KOPT-K1 (cell line): ENCODE results near the gene RDH16.
"Not testable (repeated sequence)": the region's sequence is repeated elsewhere in the genome, so short reads cannot be mapped to it uniquely, and the experiment has no call there.

ENCODE experiments used
- H3K27ac ChIP-seq: fragments of 200-600 bp; sonication (generic); 2 replicates; pipeline ENCODE4 v1.5.1; 2016; ENCODE audit warnings: antibody characterized with exemption, mild to moderate bottlenecking, low read depth, low read length; ENCODE audit not compliant: poor library complexity, severe bottlenecking
- H3K36me3 ChIP-seq: fragments of 200-600 bp; sonication (generic); 2 replicates; pipeline ENCODE4 v1.5.1; 2017; ENCODE audit warnings: antibody characterized with exemption, mild to moderate bottlenecking, low read length, moderate library complexity; ENCODE audit not compliant: insufficient read depth
- H3K9me3 ChIP-seq: fragments of 200-600 bp; sonication (generic); 2 replicates; pipeline ENCODE4 v1.5.1; 2017; ENCODE audit warnings: antibody characterized with exemption, low read length, mild to moderate bottlenecking; ENCODE audit not compliant: insufficient read depth, poor library complexity, severe bottlenecking

RDH16 gene

GRCh38 chr12:56928262-56928661 lies 29.1 kb downstream of the RDH16 start:
- Histone ChIP-seq H3K36me3 (no peaks in the 10 kb centered on the region), H3K9me3 (no peaks in the 10 kb centered on the region), H3K27ac (no peak overlapping the region)

- no peaks in the 10 kb centered on the region for H3K36me3 ChIP-seq
- no peaks in the 10 kb centered on the region for H3K9me3 ChIP-seq
- no peak overlapping the region for H3K27ac ChIP-seq
Observed at GRCh38 chr12:56927281-56927680, 30.1 kb downstream of the RDH16 start.

GRCh38 chr12:56922031-56922430 lies 35.4 kb downstream of the RDH16 start:
- Histone ChIP-seq H3K9me3 (peaks cover 8% of the 10 kb centered on the region), H3K36me3 (no peaks in the 10 kb centered on the region), H3K27ac (no peak overlapping the region)

- H3K36me3 ChIP-seq, result no peaks in the 10 kb centered on the region
- H3K27ac ChIP-seq, result no peak overlapping the region
- H3K9me3 ChIP-seq, result peaks cover 8% of the 10 kb centered on the region
Observed at GRCh38 chr12:56921346-56921745, 36.1 kb downstream of the RDH16 start.

- not testable (repeated sequence) for H3K9me3 ChIP-seq, H3K27ac ChIP-seq, H3K36me3 ChIP-seq
Observed at GRCh38 chr12:56918139-56918538, 39.3 kb downstream of the RDH16 start.

- no peak overlapping the region for H3K27ac ChIP-seq
- peaks cover 8% of the 10 kb centered on the region for H3K9me3 ChIP-seq
- no peaks in the 10 kb centered on the region for H3K36me3 ChIP-seq
Observed at GRCh38 chr12:56916996-56917333, 40.4 kb downstream of the RDH16 start.

- Histone ChIP-seq H3K27ac (no peak overlapping the region), H3K9me3 (peaks cover 11% of the 10 kb centered on the region), H3K36me3 (no peaks in the 10 kb centered on the region)
Observed at GRCh38 chr12:56916296-56916995, 41.0 kb downstream of the RDH16 start.

- Histone ChIP-seq H3K27ac (no peak overlapping the region), H3K36me3 (no peaks in the 10 kb centered on the region), H3K9me3 (peaks cover 21% of the 10 kb centered on the region)
Observed at GRCh38 chr12:56914724-56915123, 42.7 kb downstream of the RDH16 start.

GRCh38 chr12:56914256-56914655 lies 43.2 kb downstream of the RDH16 start:
- Histone ChIP-seq H3K27ac (no peak overlapping the region), H3K9me3 (peaks cover 25% of the 10 kb centered on the region), H3K36me3 (no peaks in the 10 kb centered on the region)

GRCh38 chr12:56909403-56909802 lies 48.0 kb downstream of the RDH16 start:
- H3K9me3 ChIP-seq, result peaks cover 48% of the 10 kb centered on the region
- not testable (repeated sequence) for H3K27ac ChIP-seq, H3K36me3 ChIP-seq

GRCh38 chr12:56908136-56908535 lies 49.3 kb downstream of the RDH16 start:
- peaks cover 61% of the 10 kb centered on the region for H3K9me3 ChIP-seq
- no peak overlapping the region for H3K27ac ChIP-seq
- no peaks in the 10 kb centered on the region for H3K36me3 ChIP-seq

- Histone ChIP-seq H3K9me3 (peaks cover 74% of the 10 kb centered on the region), H3K27ac (no peak overlapping the region), H3K36me3 (no peaks in the 10 kb centered on the region)
Observed at GRCh38 chr12:56905852-56906251, 51.6 kb downstream of the RDH16 start.

GRCh38 chr12:56903374-56903773 lies 54.0 kb downstream of the RDH16 start:
- H3K27ac ChIP-seq, result no peak overlapping the region
- H3K9me3 ChIP-seq, result peaks cover 64% of the 10 kb centered on the region
- no peaks in the 10 kb centered on the region for H3K36me3 ChIP-seq
